Measurements from ENCODE around the gene STAM2.
"Not testable (repeated sequence)": the region's sequence is repeated elsewhere in the genome, so short reads cannot be mapped to it uniquely, and the experiment has no call there.

GRCh38 chr2:152167470-152167869, 8.1 kb downstream of the STAM2 start:
- not testable (repeated sequence) for TF ChIP-seq CTCF, POLR2A (IDR thresholded peaks at IDR 0.05)
